Fibroblast of skin of back (primary cell): Measurements from ENCODE around the gene METRNL.
A peak's percentile ranks its signal among the peaks of the same experiment; 100 is the strongest.
"Not testable (repeated sequence)": the region's sequence is repeated elsewhere in the genome, so short reads cannot be mapped to it uniquely, and the experiment has no call there.

Experiments
- DNase-seq: peaks from one replicate; pipeline ENCODE4 v3.0.0-alpha.2; 2013

Gene METRNL

GRCh38 chr17:83108709-83109108 lies 29.3 kb downstream of the METRNL start:
- DNase-seq, result no peak

- DNase-seq, result no peak
These were observed 30.0 kb downstream of the METRNL start for GRCh38 chr17:83109386-83109785.

DNA sequence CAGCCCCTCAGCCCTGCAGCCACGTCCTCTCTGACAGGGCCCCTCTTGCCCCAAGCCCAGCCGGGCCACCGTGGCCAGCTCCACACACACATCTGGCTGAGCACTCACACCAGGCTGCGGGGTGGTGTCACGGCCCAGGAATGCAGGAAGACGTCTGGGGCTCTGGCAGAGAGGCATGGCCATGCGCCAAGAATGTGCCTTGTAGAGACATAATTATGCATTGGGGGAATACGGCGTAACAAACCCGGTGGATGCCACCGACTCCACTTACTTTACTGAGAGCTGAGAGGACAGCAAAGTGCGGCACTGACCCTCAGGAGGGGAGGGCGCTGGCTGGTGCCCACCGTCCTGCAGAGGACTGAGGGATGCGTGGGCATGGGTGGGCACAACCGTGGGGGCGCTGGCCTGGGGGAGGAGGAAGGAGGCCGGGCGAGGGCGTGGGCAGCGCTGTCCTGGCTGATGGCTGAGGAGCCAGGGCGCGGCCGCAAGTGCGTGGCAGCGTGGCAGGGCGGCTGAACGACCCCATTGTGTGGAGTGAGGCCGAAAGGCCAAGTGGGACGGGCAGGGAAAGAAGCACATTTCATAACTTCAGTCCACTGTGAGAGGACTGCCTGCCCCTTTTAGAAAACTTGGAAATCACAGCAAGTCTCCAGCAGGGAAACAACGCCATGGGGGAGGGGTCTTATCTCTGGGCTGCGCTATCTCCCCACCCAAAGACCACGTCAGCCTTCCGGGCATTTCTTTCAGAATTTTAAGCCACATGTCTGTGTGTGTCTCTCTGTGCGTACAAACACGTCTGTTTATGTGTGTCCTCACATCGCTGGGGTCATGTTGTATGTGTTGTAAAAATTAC lies 30.6 kb downstream of the METRNL start:
- DNase-seq, result peak; percentile 99

GRCh38 chr17:83110735-83111134 lies 31.3 kb downstream of the METRNL start:
- no peak for DNase-seq

- no peak for DNase-seq
These were observed 32.3 kb downstream of the METRNL start for GRCh38 chr17:83111516-83112282.

DNA sequence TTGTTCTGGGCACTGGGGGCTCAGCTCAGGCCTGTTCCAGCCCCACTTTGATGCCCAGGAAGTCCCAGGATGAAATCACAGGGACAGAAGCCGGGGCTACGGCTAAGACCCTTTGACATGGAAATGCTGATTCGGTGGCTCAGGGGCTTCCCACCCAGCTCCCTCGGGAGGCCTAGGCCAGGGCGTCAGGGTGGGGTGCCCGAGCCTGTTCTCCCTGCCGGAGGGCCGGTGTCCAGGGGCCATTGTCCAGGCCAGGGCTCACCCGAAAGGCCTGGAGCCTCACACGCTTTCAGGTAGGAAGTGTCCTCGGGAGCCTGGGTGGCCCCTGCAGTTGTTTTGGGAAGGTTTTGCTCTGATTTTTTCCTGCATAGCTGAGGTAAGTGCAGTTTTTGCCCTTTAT lies 34.0 kb downstream of the METRNL start:
- no peak for DNase-seq

GRCh38 chr17:83113792-83114191 lies 34.4 kb downstream of the METRNL start:
- DNase-seq, result no peak

DNA sequence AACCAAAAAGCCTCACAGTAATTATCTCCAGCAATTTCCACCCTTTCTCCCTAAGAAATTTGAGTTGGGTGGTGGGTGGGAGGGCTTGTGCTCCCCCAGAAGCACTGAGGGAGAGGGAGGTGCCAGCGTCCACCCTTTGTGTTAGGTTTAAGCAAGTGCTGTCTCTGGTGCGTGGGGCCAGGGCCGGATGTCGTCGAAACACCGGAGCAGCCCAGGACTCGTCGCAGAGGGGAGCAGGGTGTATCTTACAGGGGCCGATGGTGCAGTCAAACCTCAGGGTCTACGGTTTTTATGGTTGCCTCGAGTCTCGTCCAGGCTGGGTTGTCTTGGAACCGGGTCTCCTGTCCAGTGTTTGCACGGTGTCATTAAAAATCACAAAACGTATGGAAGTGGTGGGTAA lies 35.3 kb downstream of the METRNL start:
- no peak for DNase-seq

- DNase-seq, result no peak
These were observed 35.8 kb downstream of the METRNL start for GRCh38 chr17:83115202-83115651.

- DNase-seq, result no peak
These were observed 36.4 kb downstream of the METRNL start for GRCh38 chr17:83115832-83116231.

GRCh38 chr17:83116311-83116771 lies 36.9 kb downstream of the METRNL start:
- no peak for DNase-seq

- DNase-seq, result no peak
These were observed 37.6 kb downstream of the METRNL start for GRCh38 chr17:83116783-83117555.

DNA sequence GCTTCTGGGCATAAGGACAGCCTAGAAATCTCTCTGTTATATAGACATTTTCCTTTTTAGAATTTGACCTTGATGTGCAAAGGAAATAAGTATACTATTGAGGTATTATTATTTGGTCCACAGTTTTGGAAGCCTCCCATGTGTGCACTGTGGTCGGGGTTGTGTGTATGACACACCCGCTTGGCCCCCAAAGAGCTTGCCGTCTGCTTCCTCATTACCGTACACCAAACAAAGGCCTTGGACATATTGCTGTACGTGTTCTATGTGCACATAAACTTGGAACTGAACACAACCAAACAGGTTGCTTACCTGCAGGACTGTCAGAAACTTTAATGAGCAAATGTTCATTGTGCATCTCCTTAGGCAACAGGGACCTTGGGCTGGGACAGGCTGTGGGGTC lies 38.2 kb downstream of the METRNL start:
- no peak for DNase-seq

- DNase-seq, result no peak
These were observed 38.8 kb downstream of the METRNL start for GRCh38 chr17:83118071-83118841.

GRCh38 chr17:83119987-83120864 lies 40.8 kb downstream of the METRNL start:
- DNase-seq, result no peak

GRCh38 chr17:83121473-83121872 lies 42.1 kb downstream of the METRNL start:
- not testable (repeated sequence) for DNase-seq

DNA sequence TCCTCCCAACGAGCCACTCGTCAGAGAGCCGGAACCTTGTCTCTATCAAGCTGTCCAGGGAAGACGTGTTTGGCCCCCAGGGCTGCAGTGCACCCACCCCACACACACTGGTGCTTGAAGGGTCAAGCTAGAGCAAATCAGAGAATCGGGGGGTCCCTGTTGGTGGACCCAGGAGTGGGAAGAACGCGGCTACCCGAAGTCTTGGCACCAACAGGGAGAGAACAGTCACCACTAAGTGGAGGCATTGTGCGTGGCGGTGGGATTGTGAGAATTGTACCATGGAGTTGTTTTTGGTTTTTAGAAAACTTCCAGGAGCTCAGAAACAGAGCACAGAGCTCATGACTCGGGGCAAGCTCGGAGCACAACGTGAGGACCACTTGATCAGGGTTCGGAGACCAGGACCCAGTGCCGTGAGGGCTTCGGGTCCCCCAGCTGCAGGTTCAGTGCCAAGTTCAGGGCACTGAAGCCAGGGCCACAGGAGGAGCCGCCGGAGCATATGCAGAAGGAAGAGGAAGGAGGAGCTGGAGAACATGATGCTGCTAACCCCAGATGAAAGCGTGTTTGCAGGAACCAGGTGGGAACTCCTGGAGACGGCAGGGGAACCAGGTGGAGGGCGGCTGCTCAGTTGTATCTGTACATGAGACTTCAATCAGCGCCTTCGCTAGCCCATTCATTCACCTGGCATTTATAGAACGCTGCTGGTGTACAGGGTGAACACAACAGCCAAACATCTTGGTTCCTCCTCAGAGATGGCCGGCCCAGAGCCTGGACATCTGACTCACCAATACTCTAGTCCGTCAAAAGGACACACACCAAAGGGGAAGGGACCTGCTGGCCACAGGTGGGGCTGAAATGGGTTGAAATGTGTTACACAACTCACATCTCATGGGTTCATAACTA lies 42.8 kb downstream of the METRNL start:
- DNase-seq, result no peak

GRCh38 chr17:83122834-83123233 lies 43.4 kb downstream of the METRNL start:
- no peak for DNase-seq

DNA sequence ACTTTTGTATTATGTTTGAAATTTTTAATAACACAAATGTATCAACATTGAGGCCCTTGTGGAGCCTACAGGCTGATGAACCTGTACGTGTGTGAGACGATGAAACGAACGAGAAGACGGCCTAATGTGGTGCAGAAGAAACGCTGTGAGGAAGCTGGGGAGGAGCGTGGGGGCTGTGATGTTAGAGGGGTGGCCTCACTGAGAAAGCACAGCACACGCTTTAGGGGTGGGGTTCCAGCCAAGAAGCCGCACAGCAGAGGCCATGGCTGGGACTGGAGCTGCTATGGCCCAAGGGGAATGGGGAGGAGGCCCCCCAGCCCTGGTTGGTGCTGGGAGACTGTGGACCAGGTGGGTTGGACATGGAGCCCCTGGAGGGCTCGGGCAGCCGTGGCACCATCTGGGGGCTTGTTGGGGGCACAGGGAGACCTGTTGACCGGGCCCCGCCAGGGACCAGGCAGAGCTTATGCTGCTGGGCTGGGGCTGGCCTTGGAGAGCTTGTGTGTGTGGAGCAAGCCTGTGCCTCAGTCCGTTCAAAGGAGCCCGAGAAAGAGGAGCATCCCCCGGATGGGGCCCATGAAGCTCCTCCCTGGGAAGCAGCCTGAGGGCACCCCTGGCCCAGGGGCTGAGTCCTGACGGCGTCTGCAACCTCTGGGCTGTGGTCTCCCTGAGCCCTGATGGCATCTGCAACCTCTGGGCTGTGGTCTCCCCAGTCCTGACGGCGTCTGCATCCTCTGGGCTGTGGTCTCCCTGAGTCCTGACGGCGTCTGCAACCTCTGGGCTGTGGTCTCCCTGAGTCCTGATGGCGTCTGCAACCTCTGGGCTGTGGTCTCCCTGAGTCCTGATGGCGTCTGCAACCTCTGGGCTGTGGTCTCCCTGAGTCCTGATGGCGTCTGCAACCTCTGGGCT lies 44.7 kb downstream of the METRNL start:
- DNase-seq, result no peak
